Upper lobe of left lung (tissue), 6 donors: ENCODE measurements around the gene PSAP. TPM values are rescaled to one million over a fixed set of nuclear protein-coding genes. Genes with fewer than 3 reads are reported as not detected.

ENCODE experiments used
- ATAC-seq, 2 donors: fragments of 200-7000 bp; cut with Tn5 transposase; one replicate each; pipeline ENCODE4 v1.9.1; 2022; ENCODE audit warnings: mild to moderate bottlenecking in 2 of 2, moderate library complexity in 2 of 2; ENCODE audit not compliant: low FRiP score in 2 of 2
- DNase-seq, 2 donors: peaks; one replicate each; pipeline ENCODE4 v3.0.0-alpha.2; 2019 to 2020
- H3K27ac ChIP-seq, 4 donors: fragments of 200-600 bp; sonication (generic); one replicate each; pipeline ENCODE4 v1.5.1; 2016 to 2019
- H3K27me3 ChIP-seq, 4 donors: fragments of 200-600 bp; sonication (generic); one replicate each; pipeline ENCODE4 v1.5.1; 2017 to 2019
- H3K36me3 ChIP-seq, 4 donors: fragments of 200-600 bp; sonication (generic); one replicate each; pipeline ENCODE4 v1.5.1; 2016 to 2019
- H3K4me1 ChIP-seq, 4 donors: fragments of 200-600 bp; sonication (generic); one replicate each; pipeline ENCODE4 v1.5.1; 2018 to 2019
- H3K4me3 ChIP-seq, 4 donors: fragments of 200-600 bp; sonication (generic); one replicate each; pipeline ENCODE4 v1.5.1; 2017 to 2019; ENCODE audit warnings: mild to moderate bottlenecking in 2 of 4, moderate library complexity in 1 of 4
- H3K9me3 ChIP-seq, 4 donors: fragments of 200-600 bp; sonication (generic); one replicate each; pipeline ENCODE4 v1.5.1; 2018 to 2019
- EP300 ChIP-seq, 4 donors: sonication (generic); formaldehyde crosslinking; IDR thresholded peaks; one replicate each; pipeline ENCODE4 v1.5.1; 2017; ENCODE audit warnings: antibody characterized with exemption in 4 of 4, control low read depth in 2 of 4
- POLR2A ChIP-seq, 4 donors: fragments of 450-650 bp; IDR thresholded peaks; one replicate each; pipeline ENCODE4 v1.5.1; 2016 to 2017; ENCODE audit warnings: antibody characterized with exemption in 4 of 4, mild to moderate bottlenecking in 2 of 4
- POLR2AphosphoS5 ChIP-seq, 2 donors: sonication (generic); formaldehyde crosslinking; IDR thresholded peaks; one replicate each; pipeline ENCODE4 v1.5.1; 2017; ENCODE audit warnings: antibody characterized with exemption in 2 of 2
- WGBS, 2 donors: methylation state at CpG; one replicate each; pipeline ENCODE4 v1.1.5; 2017 to 2018; 5-methylcytosine and 5-hydroxymethylcytosine counted together
- total RNA-seq, 6 donors: library from RNA; depleted of rRNA in 4 of 6; stranded (reverse); fragments of >200 nt in 4 of 6; gene quantifications; one replicate each; pipeline versions ENCODE4 v1.1.0 to v1.2.1, GENCODE V29; 2016 to 2021
- TF ChIP-seq, protein P1 (sequence below), 6 experiments: fragments of 450-650 bp in 4 of 6; fragments of 200-600 bp in 2 of 6; sonication (generic) in 2 of 6; IDR thresholded peaks; one replicate each; pipeline ENCODE4 v1.5.1; 2016 to 2019; ENCODE audit warnings: antibody characterized with exemption in 6 of 6
- donor health status: DM: no; HTN: no; CAD: no; lungs with moderate emphysema.
- donor health status: DM: no; HTN: yes; CAD: no; lungs with severe emphysema.

The PSAP gene
- total RNA-seq, 6 donors from 2014 or later = 776 to 2,056 (median 1,236) TPM

DNA sequence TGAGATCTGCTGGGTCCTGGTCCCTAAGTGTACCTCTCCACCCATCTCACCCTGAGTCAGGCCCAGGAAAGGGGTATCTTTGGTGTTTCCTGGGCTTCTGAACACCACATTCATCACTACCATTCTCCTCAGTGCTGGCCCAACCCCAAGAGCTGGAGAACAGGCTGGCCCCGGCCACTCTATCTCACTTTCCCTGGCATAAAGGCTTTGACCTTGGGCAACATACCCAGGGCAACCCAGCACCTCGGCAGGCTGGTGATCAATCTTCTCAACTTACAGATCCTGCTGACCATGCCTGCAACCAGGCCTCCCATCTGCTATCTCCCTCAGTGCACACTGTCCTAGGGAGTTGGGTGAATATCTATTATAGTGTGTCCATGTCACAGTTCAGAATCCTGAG, 79.8 kb downstream of the PSAP start:
- peak overlapping the region; percentile 88 to 97 (median 96) for H3K27ac ChIP-seq
- no peak for DNase-seq
- H3K4me3 ChIP-seq = peak overlapping the region in 3 of 4 donors; percentile 77 to 84 (median 80)
- H3K9me3 ChIP-seq = no peaks in the 10 kb centered on the region
- H3K4me1 ChIP-seq = peaks cover 78 to 96% (median 86%) of the 10 kb centered on the region in 4 donors
- TF ChIP-seq POLR2AphosphoS5 (IDR thresholded peaks at IDR 0.05) (no peak), POLR2A (IDR thresholded peaks at IDR 0.05) (no peak), EP300 (IDR thresholded peaks at IDR 0.05) (no peak)
- TF ChIP-seq, protein P1, sequence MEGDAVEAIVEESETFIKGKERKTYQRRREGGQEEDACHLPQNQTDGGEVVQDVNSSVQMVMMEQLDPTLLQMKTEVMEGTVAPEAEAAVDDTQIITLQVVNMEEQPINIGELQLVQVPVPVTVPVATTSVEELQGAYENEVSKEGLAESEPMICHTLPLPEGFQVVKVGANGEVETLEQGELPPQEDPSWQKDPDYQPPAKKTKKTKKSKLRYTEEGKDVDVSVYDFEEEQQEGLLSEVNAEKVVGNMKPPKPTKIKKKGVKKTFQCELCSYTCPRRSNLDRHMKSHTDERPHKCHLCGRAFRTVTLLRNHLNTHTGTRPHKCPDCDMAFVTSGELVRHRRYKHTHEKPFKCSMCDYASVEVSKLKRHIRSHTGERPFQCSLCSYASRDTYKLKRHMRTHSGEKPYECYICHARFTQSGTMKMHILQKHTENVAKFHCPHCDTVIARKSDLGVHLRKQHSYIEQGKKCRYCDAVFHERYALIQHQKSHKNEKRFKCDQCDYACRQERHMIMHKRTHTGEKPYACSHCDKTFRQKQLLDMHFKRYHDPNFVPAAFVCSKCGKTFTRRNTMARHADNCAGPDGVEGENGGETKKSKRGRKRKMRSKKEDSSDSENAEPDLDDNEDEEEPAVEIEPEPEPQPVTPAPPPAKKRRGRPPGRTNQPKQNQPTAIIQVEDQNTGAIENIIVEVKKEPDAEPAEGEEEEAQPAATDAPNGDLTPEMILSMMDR (IDR thresholded peaks at IDR 0.05) = no peak
- H3K27me3 ChIP-seq = no peaks in the 10 kb centered on the region
- H3K36me3 ChIP-seq = peaks cover 0 to 17% (median 0%) of the 10 kb centered on the region in 4 donors
- WGBS, 2 donors = 46% methylated on average over 2 of the region's 2 CpGs; no CpG with 5 or more reads in 1 of the 2 donors
- no peak for ATAC-seq

DNA sequence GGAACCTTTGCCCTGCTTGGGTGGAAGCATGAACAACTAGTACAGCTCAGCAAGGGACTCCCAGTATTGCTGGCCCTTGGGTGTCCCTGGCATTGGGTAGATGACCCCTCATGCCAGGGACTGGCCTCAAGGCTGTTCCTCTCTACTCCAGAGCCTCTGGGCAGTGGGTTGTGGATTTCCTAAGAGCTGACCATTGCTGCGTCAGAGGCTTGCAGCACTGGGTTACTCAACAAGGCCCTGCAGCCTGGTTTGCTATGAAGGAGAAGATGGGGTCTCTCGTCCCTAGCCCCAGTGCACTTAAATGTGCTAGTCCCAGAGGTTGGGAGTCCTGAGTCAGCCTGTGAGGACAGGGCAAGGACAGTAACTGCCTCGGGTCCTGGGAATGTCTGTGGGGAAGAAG, 80.3 kb downstream of the PSAP start:
- WGBS, 2 donors = 70 to 82% methylated on average over 2 to 3 of the region's 3 CpGs
- peaks cover 79 to 96% (median 87%) of the 10 kb centered on the region in 4 donors for H3K4me1 ChIP-seq
- DNase-seq (peak in 1 of 2 donors; percentile 84), ATAC-seq (no peak)
- TF ChIP-seq, protein P1 (IDR thresholded peaks at IDR 0.05) = no peak
- peak; percentile 69 to 77 for TF ChIP-seq POLR2AphosphoS5 (IDR thresholded peaks at IDR 0.05)
- TF ChIP-seq POLR2A (IDR thresholded peaks at IDR 0.05) = peak in 1 of 4 donors; percentile 43
- peak in 1 of 4 donors; percentile 30 for TF ChIP-seq EP300 (IDR thresholded peaks at IDR 0.05)
- H3K9me3 ChIP-seq = no peaks in the 10 kb centered on the region
- peak overlapping the region in 3 of 4 donors; percentile 77 to 84 (median 80) for H3K4me3 ChIP-seq
- H3K27me3 ChIP-seq = no peaks in the 10 kb centered on the region
- H3K36me3 ChIP-seq = peaks cover 0 to 17% (median 0%) of the 10 kb centered on the region in 4 donors
- H3K27ac ChIP-seq = peak overlapping the region; percentile 88 to 97 (median 96)

DNA sequence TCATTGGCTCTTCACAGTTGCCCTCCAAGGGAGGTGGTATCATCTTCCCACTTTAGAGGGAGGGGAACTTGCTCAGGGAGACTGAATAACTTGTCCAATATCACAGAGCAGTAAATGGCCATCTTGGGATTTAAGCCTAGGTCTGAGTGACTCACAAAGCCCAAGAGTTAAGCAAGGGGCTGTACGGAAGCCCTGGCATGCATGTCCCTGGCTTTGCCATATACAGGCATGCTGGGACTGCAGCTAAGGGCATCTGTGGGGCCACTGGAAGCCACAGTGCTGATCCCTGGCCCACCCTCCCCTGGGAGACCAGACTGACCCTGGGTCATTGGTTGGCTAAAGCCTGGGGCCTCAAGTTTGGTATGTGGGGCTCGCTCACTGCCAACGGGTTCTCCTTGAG, 80.8 kb downstream of the PSAP start:
- Histone ChIP-seq H3K4me3 (peak overlapping the region in 3 of 4 donors; percentile 77 to 84 (median 80)), H3K27ac (peak overlapping the region; percentile 88 to 97 (median 96)), H3K4me1 (peaks cover 81 to 96% (median 90%) of the 10 kb centered on the region in 4 donors), H3K9me3 (no peaks in the 10 kb centered on the region), H3K36me3 (peaks cover 0 to 17% (median 0%) of the 10 kb centered on the region in 4 donors), H3K27me3 (no peaks in the 10 kb centered on the region)
- 78 to 80% methylated on average over 2 to 3 of the region's 3 CpGs for WGBS, 2 donors
- no peak for DNase-seq
- no peak for ATAC-seq
- TF ChIP-seq EP300 (IDR thresholded peaks at IDR 0.05) = no peak
- no peak for TF ChIP-seq POLR2A (IDR thresholded peaks at IDR 0.05)
- TF ChIP-seq, protein P1 (IDR thresholded peaks at IDR 0.05) = no peak
- TF ChIP-seq POLR2AphosphoS5 (IDR thresholded peaks at IDR 0.05) = no peak

DNA sequence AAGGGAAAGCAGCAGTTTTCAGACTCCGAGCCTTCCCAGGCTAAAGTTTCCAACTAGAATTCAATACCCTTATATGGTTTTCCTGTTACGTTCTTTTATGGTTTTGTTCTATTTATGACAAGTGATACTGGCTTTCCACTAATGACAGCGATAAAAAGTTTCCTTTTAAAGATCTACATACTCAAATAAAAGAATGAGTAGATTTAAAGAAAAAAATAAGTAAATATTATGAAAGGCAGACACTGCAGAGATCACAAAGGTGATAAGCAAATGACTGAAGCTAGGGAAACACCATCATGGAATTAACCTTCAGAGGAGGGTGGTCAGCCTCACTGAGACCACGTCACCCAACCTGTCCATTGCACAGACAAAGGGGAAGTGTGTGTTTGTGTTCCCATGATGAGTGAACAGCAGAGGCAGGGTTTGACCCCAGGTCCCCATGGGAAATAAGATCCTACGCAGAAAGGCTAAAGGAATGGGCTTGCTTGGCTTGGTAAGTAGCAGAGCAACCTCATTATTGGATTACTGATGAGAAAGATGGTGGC, 81.7 kb downstream of the PSAP start:
- TF ChIP-seq POLR2A (IDR thresholded peaks at IDR 0.05) (peak in 1 of 4 donors; percentile 15), POLR2AphosphoS5 (IDR thresholded peaks at IDR 0.05) (peak; percentile 37 to 41), EP300 (IDR thresholded peaks at IDR 0.05) (no peak)
- TF ChIP-seq, protein P1 (IDR thresholded peaks at IDR 0.05) = no peak
- H3K27ac ChIP-seq = peak overlapping the region; percentile 88 to 97 (median 96)
- ATAC-seq (no peak), DNase-seq (no peak)
- H3K27me3 ChIP-seq = no peaks in the 10 kb centered on the region
- H3K4me1 ChIP-seq = peaks cover 81 to 96% (median 91%) of the 10 kb centered on the region in 4 donors
- H3K4me3 ChIP-seq = peak overlapping the region in 3 of 4 donors; percentile 4 to 84 (median 77)
- peaks cover 0 to 17% (median 0%) of the 10 kb centered on the region in 4 donors for H3K36me3 ChIP-seq
- no peaks in the 10 kb centered on the region for H3K9me3 ChIP-seq
- 18 to 33% methylated on average over 5 of the region's 5 CpGs for WGBS, 2 donors
